HG03460 (cell line): ENCODE results near the gene AREG.
"Not testable (repeated sequence)": the region's sequence is repeated elsewhere in the genome, so short reads cannot be mapped to it uniquely, and the experiment has no call there.

Experiments used
- ATAC-seq: cut with Tn5 transposase; IDR thresholded peaks from one replicate; pipeline ENCODE4 v1.9.1; 2021; ENCODE audit not compliant: unreplicated experiment

AREG gene, protein sequence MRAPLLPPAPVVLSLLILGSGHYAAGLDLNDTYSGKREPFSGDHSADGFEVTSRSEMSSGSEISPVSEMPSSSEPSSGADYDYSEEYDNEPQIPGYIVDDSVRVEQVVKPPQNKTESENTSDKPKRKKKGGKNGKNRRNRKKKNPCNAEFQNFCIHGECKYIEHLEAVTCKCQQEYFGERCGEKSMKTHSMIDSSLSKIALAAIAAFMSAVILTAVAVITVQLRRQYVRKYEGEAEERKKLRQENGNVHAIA

GRCh38 chr4:74444891-74445642, at the start of gene AREG:
TSS of gene AREG (plus strand) at chr4:74445136. CDS start at chr4:74445346, 210 bp downstream.
- peak; percentile 82 for ATAC-seq

DNA sequence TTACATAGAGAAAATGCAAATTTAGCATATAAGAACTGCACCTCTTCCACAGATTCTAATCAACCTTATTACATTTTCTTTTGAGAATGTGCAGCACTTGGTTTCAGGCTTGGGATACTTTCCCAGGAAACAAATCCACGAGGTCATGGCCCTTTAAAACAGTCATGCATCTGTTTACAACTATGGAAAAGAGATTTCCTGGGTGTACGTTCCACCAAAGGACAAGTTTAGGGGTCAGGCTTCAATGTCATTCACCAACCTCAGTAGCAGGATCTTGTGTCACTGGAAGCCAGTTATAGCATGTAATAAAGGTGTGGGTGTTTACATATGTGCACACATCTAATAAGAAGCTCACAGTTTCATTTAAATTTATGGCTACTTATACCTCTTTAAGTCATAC, 49.3 kb upstream of the AREG start:
- ATAC-seq: no peak

DNA sequence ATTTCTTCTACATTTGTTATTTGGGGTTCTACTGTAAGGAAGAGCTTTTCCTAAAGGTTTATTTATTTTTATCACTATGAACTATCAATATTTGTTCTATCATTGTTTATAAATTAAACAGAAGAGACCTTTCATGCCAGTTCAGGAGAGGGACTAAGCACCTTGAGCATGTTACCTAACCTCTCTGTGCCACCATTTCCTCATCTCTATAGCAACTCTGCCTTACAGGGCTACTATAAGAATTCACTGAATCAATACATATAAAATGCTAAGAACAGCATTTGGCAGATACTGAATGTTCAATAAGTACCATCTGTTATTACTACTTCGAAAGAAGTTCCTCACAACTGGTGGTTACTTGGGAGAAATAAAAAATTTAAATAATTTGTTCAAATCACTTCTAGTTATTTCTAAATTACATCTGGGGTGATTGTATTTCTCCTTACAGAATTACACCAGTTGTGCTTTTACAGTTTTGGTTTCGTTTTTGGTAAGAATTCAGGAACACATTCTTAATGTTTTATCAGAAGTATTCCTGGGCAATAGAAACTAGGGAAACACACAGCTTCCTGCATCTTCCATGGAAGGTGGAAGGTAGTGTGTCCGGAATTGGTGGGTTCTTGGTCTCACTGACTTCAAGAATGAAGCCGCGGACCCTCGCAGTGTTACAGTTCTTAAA, 47.0 kb upstream of the AREG start:
- ATAC-seq: no peak

DNA sequence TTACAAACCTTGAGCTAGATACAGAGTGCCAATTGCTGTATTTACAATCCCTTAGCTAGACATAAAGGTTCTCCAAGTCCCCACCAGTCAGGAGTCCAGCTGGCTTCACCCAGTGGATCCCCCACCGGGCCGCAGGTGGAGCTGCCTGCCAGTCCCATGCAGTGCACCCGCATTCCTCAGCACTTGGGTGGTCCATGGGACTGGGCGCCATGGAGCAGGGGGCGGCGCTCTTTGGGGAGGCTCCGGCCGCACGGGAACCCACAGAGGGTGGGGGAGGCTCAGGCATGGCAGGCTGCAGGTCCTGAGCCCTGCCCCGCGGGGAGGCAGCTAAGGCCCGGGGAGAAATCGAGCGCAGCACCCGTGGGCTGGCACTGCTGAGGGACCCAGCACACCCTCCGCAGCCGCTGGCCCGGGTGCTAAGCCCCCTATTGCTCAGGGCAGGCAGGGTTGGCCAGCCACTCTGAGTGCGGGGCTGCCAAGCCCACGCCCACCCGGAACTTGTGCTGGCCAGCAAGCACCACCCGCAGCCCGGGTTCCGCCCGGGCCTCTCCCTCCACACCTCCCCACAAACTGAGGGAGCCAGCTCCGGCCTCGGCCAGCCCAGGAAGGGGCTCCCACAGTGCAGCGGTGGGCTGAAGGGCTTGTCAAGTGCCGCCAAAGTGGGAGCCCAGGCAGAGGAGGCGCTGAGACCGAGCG, 45.9 kb upstream of the AREG start:
- ATAC-seq: not testable (repeated sequence)

GRCh38 chr4:74400395-74400794, 44.5 kb upstream of the AREG start:
- ATAC-seq: no peak

DNA sequence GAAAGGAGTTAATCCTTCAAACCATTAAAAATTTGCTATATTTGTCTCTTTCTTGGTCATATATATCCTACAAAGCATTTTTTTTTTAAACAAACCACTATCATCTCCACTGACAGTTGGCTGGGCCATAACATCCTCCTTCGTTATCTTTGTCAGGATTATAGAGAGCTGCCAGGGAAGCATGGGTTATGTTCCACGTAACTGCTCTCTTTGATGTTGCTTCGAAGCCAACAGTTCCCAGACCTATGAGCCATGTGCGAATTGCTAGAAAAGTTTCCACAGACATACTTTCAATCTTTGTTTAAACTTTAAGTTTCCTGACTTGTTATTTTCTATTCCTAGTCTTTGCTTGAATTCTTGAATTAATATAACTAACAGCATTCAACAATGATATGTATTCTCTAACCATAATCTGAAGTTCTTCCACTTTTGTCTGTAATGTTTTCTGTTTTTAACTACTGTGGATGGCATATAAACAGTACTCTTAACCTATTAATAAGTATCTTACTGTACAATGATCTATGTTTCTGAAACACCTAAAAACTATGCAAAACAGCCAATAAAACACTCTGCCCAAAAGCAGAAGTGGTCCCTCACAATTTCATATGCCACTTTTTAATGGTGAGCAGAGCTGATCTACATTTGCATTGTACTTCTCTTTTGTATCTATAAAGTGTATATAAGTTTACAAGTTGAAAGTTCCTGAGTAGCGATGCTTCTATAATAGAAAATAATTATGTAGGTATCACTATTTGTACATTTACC, 42.1 kb upstream of the AREG start:
- ATAC-seq: peak; percentile 94

DNA sequence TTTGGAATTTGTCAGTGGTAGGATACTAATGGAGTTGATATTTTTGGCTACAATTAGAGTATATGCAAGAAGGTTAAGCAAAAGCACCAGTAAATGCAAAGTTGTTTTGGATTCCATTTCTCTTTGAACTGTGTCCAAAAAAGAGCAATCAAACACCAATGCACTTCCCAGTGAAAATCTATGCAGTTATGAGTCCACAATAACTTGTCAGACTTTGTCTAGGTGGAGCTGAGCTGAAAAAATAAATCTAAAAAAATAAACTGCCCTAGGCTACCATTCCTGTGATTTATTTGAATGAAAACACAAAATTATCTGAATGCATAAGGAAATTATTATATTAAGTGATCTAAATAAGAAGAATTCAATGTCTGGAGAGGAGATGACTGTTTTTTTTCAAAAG, 37.0 kb upstream of the AREG start:
- no peak for ATAC-seq

GRCh38 chr4:74408639-74409038, 36.3 kb upstream of the AREG start:
- ATAC-seq: no peak

DNA sequence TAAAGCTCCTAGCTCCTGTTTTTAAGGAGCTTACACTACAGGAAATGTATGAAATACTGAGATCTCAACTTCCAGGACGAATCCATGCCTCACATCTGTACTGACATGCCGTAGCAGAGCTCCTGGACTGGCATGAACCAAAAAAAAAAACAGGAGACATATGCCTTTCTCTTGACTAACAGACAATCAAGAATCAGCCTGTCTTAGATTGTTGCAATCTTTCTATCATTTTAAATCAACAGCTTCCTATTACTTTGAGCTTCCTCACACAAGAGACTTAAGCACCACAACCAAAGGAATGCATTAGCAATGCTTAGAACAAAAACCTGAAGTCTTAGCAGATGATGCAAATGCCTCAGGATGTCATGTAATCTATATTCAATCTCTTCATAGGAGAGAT, 34.7 kb upstream of the AREG start:
- ATAC-seq: no peak

DNA sequence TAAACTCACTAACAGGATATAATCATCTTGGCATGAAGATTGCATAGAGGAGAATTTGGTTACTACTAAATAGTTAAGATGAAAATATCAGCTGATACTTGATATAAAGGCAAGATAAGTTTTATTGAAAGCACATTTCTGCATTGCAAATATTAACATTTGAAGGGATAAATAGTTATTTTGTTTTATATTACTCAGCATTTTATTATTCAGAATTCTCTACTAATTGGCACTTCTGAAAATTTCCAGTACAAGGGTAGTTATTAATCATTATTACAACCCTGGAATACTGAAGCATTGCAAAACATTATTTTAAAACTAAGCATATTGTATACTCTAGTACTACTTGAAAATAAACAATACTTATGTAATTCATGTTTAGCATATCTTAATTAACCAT, 32.7 kb upstream of the AREG start:
- ATAC-seq: no peak

DNA sequence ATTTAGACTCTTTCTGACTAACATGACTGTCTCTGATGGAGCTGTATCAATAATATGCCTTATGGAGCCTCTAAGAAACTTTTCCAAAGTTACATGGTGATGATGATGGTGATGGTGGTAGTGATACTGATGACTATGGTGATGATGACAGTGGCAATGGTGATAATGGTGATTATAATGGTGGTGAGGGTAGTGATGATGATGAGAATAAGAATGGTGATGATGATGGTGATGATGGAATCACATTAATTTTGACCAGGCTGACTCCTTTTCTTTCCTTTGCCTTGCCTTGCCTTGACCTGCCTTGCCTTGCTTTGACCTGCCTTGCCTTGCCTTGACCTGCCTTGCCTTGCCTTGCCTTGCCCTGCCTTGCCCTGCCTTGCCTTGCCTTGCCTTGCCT, 31.7 kb upstream of the AREG start:
- no peak for ATAC-seq

DNA sequence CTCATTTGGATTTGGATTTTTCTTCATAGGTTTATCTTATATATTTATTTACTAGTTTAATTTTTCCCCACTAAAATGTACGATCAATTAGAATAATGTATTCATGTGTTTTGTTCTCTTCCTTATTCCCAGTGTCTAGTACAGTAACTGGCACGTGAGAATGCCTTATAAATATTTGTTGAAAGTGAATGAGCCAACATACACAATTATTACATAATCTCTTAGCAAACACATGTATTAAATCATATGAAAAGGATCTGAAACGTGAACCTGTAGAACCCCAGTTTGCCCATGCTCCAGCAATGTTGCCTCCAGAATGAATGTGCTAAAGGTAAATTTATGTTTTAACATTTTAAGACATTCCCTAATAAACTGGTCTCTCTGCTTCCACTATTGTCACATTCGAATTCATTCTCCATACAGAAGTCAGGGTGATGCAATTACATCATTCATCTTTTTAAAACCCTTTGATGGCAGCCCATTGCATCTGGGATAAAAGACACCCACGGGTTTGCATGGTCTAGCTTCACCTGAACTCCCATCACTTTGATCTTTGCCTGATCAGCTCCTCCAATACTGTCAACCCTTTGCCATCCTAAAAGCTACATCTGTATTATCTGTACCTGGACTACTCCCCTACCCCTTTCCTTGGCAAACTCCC, 30.7 kb upstream of the AREG start:
- no peak for ATAC-seq

GRCh38 chr4:74415602-74416300, 29.2 kb upstream of the AREG start:
- ATAC-seq: no peak

DNA sequence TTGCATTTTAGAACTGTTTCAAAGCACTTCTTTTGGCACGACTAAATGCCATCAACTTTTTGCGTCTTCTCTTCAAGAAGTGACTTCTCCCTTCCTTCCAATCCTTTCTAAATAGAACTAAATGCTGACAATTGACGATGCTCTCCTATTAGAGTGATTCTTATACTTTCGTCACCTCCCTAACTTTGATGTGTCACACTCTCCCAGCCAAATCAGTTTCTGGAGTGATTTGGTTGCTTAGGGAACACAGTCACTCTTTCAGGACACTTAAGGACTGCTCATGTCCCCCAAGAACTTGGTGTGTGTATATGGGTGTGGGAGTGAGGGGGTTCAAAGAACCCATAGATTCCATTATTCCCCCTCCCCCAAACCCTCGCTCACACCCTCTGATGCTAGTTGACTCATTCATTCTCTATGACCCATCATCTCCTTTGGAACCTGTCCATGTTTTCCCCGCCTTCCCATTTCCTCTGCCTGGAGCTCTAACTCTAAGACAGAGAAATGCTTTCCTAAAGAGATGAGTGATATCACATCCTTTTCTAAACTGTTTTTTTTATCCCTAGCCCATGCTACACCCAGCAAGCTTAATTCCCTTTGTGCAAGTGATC, 26.8 kb upstream of the AREG start:
- no peak for ATAC-seq

DNA sequence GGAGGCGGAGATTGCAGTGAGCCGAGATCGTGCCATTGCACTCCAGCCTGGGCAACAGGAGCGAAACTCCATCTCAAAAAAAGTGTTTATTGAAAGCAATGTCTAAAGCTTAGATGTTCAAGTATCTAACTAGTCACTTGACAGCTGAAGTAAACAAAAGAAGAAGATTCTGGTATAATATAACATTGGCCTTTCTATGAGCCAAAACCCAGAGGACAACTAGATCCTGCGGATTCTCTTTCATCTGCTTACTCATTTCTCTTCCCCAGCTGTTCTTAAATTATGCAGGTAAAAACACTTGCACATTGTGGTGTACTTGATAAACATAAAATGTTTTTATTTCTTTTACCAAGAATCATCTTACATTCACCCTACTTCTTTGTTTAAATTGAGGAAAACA, 24.1 kb upstream of the AREG start:
- ATAC-seq: no peak

DNA sequence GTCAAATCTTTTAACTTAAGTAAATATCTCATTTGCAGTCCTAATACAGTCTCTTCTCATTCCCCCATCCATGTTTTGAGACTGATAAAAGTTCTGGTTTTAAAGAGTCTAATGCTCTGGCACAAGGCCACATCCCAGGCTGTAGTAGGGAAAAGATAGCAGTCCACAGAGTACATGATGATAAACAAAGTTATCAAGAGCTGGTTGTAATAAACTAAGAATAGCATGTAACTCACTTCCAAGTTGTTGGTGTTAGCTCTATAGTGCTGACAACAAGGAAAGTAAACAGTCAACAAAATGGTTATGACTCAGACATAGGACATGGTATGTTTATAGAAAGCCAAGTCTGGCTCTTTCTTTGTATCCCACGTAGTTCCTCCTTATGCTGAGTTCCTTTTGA, 21.8 kb upstream of the AREG start:
- ATAC-seq: no peak

DNA sequence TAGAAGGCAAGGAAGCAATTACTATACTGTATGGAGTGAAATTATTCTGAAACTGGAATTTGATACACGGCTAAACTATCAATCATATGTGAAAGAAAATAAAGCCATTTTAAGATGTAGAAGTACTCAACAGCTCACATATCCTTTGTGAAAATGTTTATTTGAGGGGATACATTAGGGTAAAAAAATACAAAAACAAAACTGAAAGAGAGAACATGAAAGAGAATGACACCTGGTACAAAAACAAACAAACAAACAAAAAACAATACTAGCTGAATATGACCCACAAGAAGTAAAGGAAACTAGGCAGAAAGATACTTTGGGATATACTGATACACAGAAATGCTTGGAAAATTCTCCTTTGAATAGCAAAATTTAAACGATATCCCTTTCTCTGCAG, 20.8 kb upstream of the AREG start:
- no peak for ATAC-seq

DNA sequence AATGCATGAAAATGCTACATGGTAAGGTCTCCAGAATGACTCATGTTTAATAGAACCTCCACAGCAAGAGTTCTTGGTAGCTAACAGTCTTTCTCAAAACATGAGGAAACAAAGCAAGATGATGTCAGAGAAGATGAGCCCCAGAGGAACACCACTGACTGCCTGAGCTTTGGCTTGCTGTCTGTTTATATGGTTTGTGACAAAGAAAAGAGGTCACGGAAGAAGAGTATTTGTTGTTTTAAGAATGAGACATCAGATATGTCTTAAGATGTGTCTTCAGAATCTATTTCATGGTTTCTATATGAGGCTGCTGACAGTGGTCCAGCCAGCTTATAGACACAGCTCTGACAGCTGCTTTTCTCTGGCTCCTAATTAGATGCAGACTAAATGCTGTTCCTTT, 18.8 kb upstream of the AREG start:
- ATAC-seq: no peak

- ATAC-seq: no peak
Observed at GRCh38 chr4:74428276-74428675, 16.7 kb upstream of the AREG start.
